Astrocyte (in vitro differentiated cells and primary cell): ENCODE data around the gene ZSWIM4. TPM values are rescaled to one million over a fixed set of nuclear protein-coding genes. Genes with fewer than 3 reads are reported as not detected.

Experiments
- DNase-seq: peaks from one replicate; pipeline ENCODE4 v3.0.0-alpha.2; 2010; ENCODE audit warnings: low read depth
- FAIRE-seq: peaks from 2 replicates; lab custom pipeline; 2011; peaks lifted over from hg19 to GRCh38; lab: Jason Lieb, UNC
- H2AFZ ChIP-seq: 2 replicates; pipeline ENCODE4 v1.6.0; 2012; ENCODE audit warnings: low read depth, low read length, inconsistent platforms
- H3K27ac ChIP-seq: 2 replicates; pipeline ENCODE4 v1.5.1; 2011; ENCODE audit warnings: low read depth, low read length, inconsistent platforms
- H3K27me3 ChIP-seq: 2 replicates; pipeline ENCODE4 v1.6.0; 2011; ENCODE audit warnings: low read length, inconsistent platforms; ENCODE audit not compliant: insufficient read depth
- H3K36me3 ChIP-seq: 2 replicates; pipeline ENCODE4 v1.5.1; 2011; ENCODE audit warnings: low read length, inconsistent platforms; ENCODE audit not compliant: insufficient read depth
- H3K4me1 ChIP-seq: 2 replicates; pipeline ENCODE4 v1.5.1; 2011; ENCODE audit warnings: low read length, inconsistent platforms; ENCODE audit not compliant: insufficient read depth
- H3K4me2 ChIP-seq: 2 replicates; pipeline ENCODE4 v1.6.0; 2012; ENCODE audit warnings: low read length, inconsistent platforms
- H3K4me3 ChIP-seq: 2 replicates; pipeline ENCODE4 v1.5.1; 2011; ENCODE audit warnings: low read depth, mild to moderate bottlenecking, low read length, inconsistent platforms; ENCODE audit not compliant: insufficient read depth
- H3K79me2 ChIP-seq: 2 replicates; pipeline ENCODE4 v1.6.0; 2012; ENCODE audit warnings: mild to moderate bottlenecking, low read length, inconsistent platforms; ENCODE audit not compliant: insufficient read depth
- H3K9ac ChIP-seq: 2 replicates; pipeline ENCODE4 v1.6.0; 2012; ENCODE audit warnings: mild to moderate bottlenecking, low read length, inconsistent platforms
- H3K9me3 ChIP-seq: 2 replicates; pipeline ENCODE4 v1.5.1; 2012; ENCODE audit warnings: low read depth, mild to moderate bottlenecking, low read length, inconsistent platforms; ENCODE audit not compliant: insufficient read depth
- H4K20me1 ChIP-seq: 2 replicates; pipeline ENCODE4 v1.6.0; 2012; ENCODE audit warnings: low read length, inconsistent platforms; ENCODE audit not compliant: insufficient read depth
- H3K27ac Mint-ChIP-seq: one replicate; pipeline ENCODE4 v1.8.0; 2021; ENCODE audit warnings: mild to moderate bottlenecking, mixed read lengths; ENCODE audit not compliant: unreplicated experiment
- H3K27me3 Mint-ChIP-seq: one replicate; pipeline ENCODE4 v1.8.0; 2021; ENCODE audit warnings: low read depth, mixed read lengths; ENCODE audit not compliant: unreplicated experiment
- H3K36me3 Mint-ChIP-seq: one replicate; pipeline ENCODE4 v1.8.0; 2021; ENCODE audit warnings: low read depth, mixed read lengths; ENCODE audit not compliant: unreplicated experiment
- H3K4me1 Mint-ChIP-seq: one replicate; pipeline ENCODE4 v1.8.0; 2021; ENCODE audit warnings: low read depth, mixed read lengths; ENCODE audit not compliant: unreplicated experiment
- H3K4me3 Mint-ChIP-seq: one replicate; pipeline ENCODE4 v1.8.0; 2021; ENCODE audit warnings: mild to moderate bottlenecking, moderate library complexity, mixed read lengths; ENCODE audit not compliant: unreplicated experiment
- H3K9me3 Mint-ChIP-seq: one replicate; pipeline ENCODE4 v1.8.0; 2021; ENCODE audit warnings: mild to moderate bottlenecking, mixed read lengths; ENCODE audit not compliant: unreplicated experiment
- EZH2 ChIP-seq: IDR thresholded peaks from 2 replicates; pipeline ENCODE4 v1.6.1; 2012; ENCODE audit warnings: mild to moderate bottlenecking, low read length, inconsistent platforms; ENCODE audit not compliant: insufficient read depth
- total RNA-seq: library from RNA; stranded (reverse); gene quantifications from 2 replicates; pipeline ENCODE4 v1.2.1, GENCODE V29; 2021
- TF ChIP-seq, protein P1 (sequence below): IDR thresholded peaks from 2 replicates; pipeline ENCODE4 v1.5.1; 2011; ENCODE audit warnings: low read depth, mild to moderate bottlenecking, inconsistent platforms, low read length, moderate library complexity; ENCODE audit not compliant: insufficient read depth

The ZSWIM4 gene
- total RNA-seq, 1 donor from 2014 or later, result 10.6 TPM

DNA sequence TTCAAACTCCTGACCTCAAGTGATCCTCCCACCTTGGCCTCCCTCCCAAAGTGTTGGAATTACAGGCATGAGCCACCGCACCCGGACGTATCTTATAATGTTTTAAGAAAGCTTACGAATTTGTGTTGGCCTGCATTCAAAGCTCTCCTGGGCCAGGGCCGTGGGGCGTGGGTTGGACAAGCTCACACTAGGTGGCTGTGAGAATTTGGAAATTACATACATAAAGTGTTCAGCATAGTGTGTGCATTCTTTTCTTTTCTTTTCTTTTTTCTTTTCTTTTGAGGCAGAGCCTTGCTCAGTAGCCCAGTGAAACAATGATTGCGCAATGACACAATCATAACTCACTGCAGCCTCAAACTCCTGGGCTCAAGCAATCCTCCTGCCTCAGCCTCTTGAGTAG lies 2.6 kb downstream of the ZSWIM4 start:
- Histone ChIP-seq H3K4me1 (peaks cover 32% of the 10 kb centered on the region), H3K27ac (peak overlapping the region; percentile 95), H3K27me3 (no peaks in the 10 kb centered on the region), H3K36me3 (no peaks in the 10 kb centered on the region), H4K20me1 (peaks cover 16% of the 10 kb centered on the region), H3K4me2 (peak overlapping the region; percentile 35), H3K9me3 (no peaks in the 10 kb centered on the region), H2AFZ (no peak overlapping the region), H3K79me2 (peaks cover 20% of the 10 kb centered on the region), H3K9ac (no peak overlapping the region), H3K4me3 (no peak overlapping the region)
- Mint-ChIP-seq H3K9me3 (no peaks in the 10 kb centered on the region), H3K27ac (no peak overlapping the region), H3K36me3 (peaks cover 7% of the 10 kb centered on the region), H3K4me3 (peak overlapping the region; percentile 75), H3K27me3 (no peaks in the 10 kb centered on the region), H3K4me1 (peaks cover 11% of the 10 kb centered on the region)
- DNase-seq, result peak; percentile 90
- no peak for FAIRE-seq
- no peak for TF ChIP-seq EZH2
- TF ChIP-seq, protein P1, sequence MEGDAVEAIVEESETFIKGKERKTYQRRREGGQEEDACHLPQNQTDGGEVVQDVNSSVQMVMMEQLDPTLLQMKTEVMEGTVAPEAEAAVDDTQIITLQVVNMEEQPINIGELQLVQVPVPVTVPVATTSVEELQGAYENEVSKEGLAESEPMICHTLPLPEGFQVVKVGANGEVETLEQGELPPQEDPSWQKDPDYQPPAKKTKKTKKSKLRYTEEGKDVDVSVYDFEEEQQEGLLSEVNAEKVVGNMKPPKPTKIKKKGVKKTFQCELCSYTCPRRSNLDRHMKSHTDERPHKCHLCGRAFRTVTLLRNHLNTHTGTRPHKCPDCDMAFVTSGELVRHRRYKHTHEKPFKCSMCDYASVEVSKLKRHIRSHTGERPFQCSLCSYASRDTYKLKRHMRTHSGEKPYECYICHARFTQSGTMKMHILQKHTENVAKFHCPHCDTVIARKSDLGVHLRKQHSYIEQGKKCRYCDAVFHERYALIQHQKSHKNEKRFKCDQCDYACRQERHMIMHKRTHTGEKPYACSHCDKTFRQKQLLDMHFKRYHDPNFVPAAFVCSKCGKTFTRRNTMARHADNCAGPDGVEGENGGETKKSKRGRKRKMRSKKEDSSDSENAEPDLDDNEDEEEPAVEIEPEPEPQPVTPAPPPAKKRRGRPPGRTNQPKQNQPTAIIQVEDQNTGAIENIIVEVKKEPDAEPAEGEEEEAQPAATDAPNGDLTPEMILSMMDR, result no peak

DNA sequence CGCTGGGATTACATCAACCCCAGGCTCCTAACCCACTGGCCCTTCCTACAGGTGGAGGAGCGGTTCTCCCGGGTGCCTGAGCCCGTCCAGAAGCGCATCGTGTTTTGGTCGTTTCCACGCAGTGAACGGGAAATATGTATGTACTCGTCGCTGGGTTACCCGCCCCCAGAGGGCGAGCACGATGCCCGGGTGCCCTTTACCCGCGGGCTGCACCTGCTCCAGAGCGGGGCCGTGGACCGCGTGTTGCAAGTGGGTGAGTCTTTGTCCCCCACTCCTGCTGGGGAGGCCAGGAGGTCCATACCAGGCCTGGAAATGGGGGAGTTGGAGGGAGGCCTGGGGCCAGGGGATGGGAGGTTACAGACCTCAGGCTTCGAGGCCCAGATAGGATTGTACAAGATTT lies 4.4 kb downstream of the ZSWIM4 start:
- no peaks in the 10 kb centered on the region for H3K27me3 Mint-ChIP-seq
- no peak for TF ChIP-seq EZH2
- TF ChIP-seq, protein P1, result no peak
- Histone ChIP-seq H3K4me3 (no peak overlapping the region), H3K36me3 (no peaks in the 10 kb centered on the region), H3K4me2 (no peak overlapping the region), H2AFZ (no peak overlapping the region), H3K9me3 (no peaks in the 10 kb centered on the region), H3K79me2 (peaks cover 20% of the 10 kb centered on the region), H3K9ac (no peak overlapping the region), H4K20me1 (peaks cover 17% of the 10 kb centered on the region), H3K4me1 (peaks cover 19% of the 10 kb centered on the region), H3K27me3 (no peaks in the 10 kb centered on the region), H3K27ac (no peak overlapping the region)
- FAIRE-seq, result no peak
- no peaks in the 10 kb centered on the region for H3K9me3 Mint-ChIP-seq
- DNase-seq, result no peak
- no peak overlapping the region for H3K27ac Mint-ChIP-seq
- peaks cover 11% of the 10 kb centered on the region for H3K4me1 Mint-ChIP-seq
- peaks cover 7% of the 10 kb centered on the region for H3K36me3 Mint-ChIP-seq
- H3K4me3 Mint-ChIP-seq, result no peak overlapping the region

DNA sequence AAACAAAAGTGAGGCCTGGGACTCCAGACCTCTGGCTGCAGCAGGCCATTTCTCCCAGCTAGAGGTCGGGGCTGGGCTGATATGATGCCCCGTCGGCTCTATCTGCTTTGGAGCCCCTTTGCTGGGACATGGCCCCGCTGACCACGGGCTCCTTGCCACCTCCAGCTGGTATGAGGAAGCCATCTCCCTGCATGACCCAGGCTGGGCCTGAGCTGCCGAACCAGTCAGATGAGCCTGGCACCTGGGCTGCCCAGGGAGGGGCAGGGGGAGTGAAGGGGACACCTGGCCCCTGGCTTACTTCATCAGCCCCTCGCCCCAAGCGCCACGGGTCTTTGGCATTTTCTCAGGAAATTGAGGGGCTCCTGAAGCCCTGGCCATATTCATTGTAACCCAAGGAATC lies 7.8 kb downstream of the ZSWIM4 start:
- peaks cover 3% of the 10 kb centered on the region for H3K79me2 ChIP-seq
- peaks cover 38% of the 10 kb centered on the region for H4K20me1 ChIP-seq
- H3K27me3 Mint-ChIP-seq, result no peaks in the 10 kb centered on the region
- TF ChIP-seq, protein P1, result no peak
- TF ChIP-seq EZH2, result no peak
- H3K36me3 Mint-ChIP-seq, result peaks cover 8% of the 10 kb centered on the region
- no peak overlapping the region for H2AFZ ChIP-seq
- H3K27ac Mint-ChIP-seq, result no peak overlapping the region
- no peak overlapping the region for H3K9ac ChIP-seq
- no peak overlapping the region for H3K4me3 ChIP-seq
- H3K9me3 ChIP-seq, result no peaks in the 10 kb centered on the region
- no peak overlapping the region for H3K4me3 Mint-ChIP-seq
- FAIRE-seq, result no peak
- no peak for DNase-seq
- H3K9me3 Mint-ChIP-seq, result peaks cover 3% of the 10 kb centered on the region
- no peak overlapping the region for H3K4me2 ChIP-seq
- no peaks in the 10 kb centered on the region for H3K4me1 Mint-ChIP-seq
- no peaks in the 10 kb centered on the region for H3K4me1 ChIP-seq
- peaks cover 5% of the 10 kb centered on the region for H3K36me3 ChIP-seq
- no peaks in the 10 kb centered on the region for H3K27me3 ChIP-seq
- H3K27ac ChIP-seq, result no peak overlapping the region
